Muscle of leg (tissue), 11 donors: ENCODE data around the gene MAP3K20. TPM values are rescaled to one million over a fixed set of nuclear protein-coding genes. Genes with fewer than 3 reads are reported as not detected.
"Not testable (repeated sequence)": the region's sequence is repeated elsewhere in the genome, so short reads cannot be mapped to it uniquely, and the experiment has no call there.

Experiments
- DNase-seq: peaks from one replicate; pipeline ENCODE4 v3.0.0; 2013
- H3K27ac ChIP-seq: one replicate; pipeline ENCODE4 v1.5.1; 2013; ENCODE audit warnings: mild to moderate bottlenecking, low read length, control low read depth
- H3K27me3 ChIP-seq: one replicate; pipeline ENCODE4 v1.6.1; 2013; ENCODE audit warnings: low read length; ENCODE audit not compliant: control insufficient read depth, insufficient read depth
- H3K36me3 ChIP-seq: one replicate; pipeline ENCODE4 v1.6.1; 2013; ENCODE audit warnings: low read length; ENCODE audit not compliant: control insufficient read depth, insufficient read depth
- H3K4me1 ChIP-seq: one replicate; pipeline ENCODE4 v1.6.1; 2013; ENCODE audit warnings: low read length; ENCODE audit not compliant: control insufficient read depth, insufficient read depth
- H3K4me3 ChIP-seq: one replicate; pipeline ENCODE4 v1.5.1; 2013; ENCODE audit warnings: low read length, control low read depth
- H3K9me3 ChIP-seq: replicated peaks from 2 replicates; pipeline ENCODE4 v1.6.1; 2013; ENCODE audit warnings: low read depth, low read length; ENCODE audit not compliant: control insufficient read depth
- WGBS: methylation state at CpG from one replicate; pipeline ENCODE4 v1.1.5; 2013; ENCODE audit warnings: missing lambda C conversion rate; ENCODE audit not compliant: insufficient coverage; 5-methylcytosine and 5-hydroxymethylcytosine counted together
- polyA plus RNA-seq, 8 donors: library from polyadenylated mRNA; unstranded; fragments of 120-200 nt; gene quantifications; one replicate each; pipeline versions ENCODE4 v1.2.1 to v1.2.3, GENCODE V29; 2013; ENCODE audit warnings: inconsistent platforms in 1 of 8, low replicate concordance in 1 of 8; ENCODE audit not compliant: insufficient read length in 8 of 8, insufficient read depth in 1 of 8
- total RNA-seq: library from RNA; stranded (reverse); fragments of 120-200 nt; gene quantifications from one replicate; pipeline ENCODE4 v1.2.4, GENCODE V29; 2013

MAP3K20 gene
- total and polyA plus RNA-seq, 9 donors = 50.9 to 105 (median 84.2) TPM

- DNase-seq = no peak
- Histone ChIP-seq H3K27me3 (no peaks in the 10 kb centered on the region), H3K4me3 (no peak overlapping the region), H3K4me1 (no peaks in the 10 kb centered on the region), H3K27ac (no peak overlapping the region), H3K36me3 (no peaks in the 10 kb centered on the region), H3K9me3 (peaks cover 32% of the 10 kb centered on the region)
- no CpG with 5 or more reads among the region's 2 CpGs for WGBS
These were observed 220.6 kb downstream of the MAP3K20 start for GRCh38 chr2:173296235-173296634.

- DNase-seq = no peak
- no peaks in the 10 kb centered on the region for H3K4me1 ChIP-seq
- H3K4me3 ChIP-seq = no peak overlapping the region
- no peaks in the 10 kb centered on the region for H3K27me3 ChIP-seq
- no CpG with 5 or more reads among the region's 5 CpGs for WGBS
- peaks cover 32% of the 10 kb centered on the region for H3K9me3 ChIP-seq
- H3K27ac ChIP-seq = no peak overlapping the region
- no peaks in the 10 kb centered on the region for H3K36me3 ChIP-seq
These were observed 223.0 kb downstream of the MAP3K20 start for GRCh38 chr2:173298536-173299097.

GRCh38 chr2:173299764-173300163 lies 224.1 kb downstream of the MAP3K20 start:
- H3K36me3 ChIP-seq = no peaks in the 10 kb centered on the region
- H3K4me1 ChIP-seq = no peaks in the 10 kb centered on the region
- H3K9me3 ChIP-seq = peaks cover 32% of the 10 kb centered on the region
- no peak for DNase-seq
- no peak overlapping the region for H3K4me3 ChIP-seq
- no peaks in the 10 kb centered on the region for H3K27me3 ChIP-seq
- H3K27ac ChIP-seq = no peak overlapping the region
- WGBS = 86% methylated on average over 3 of the region's 5 CpGs

GRCh38 chr2:173300458-173300857 lies 224.8 kb downstream of the MAP3K20 start:
- Histone ChIP-seq H3K9me3 (peaks cover 32% of the 10 kb centered on the region), H3K27ac (no peak overlapping the region), H3K27me3 (no peaks in the 10 kb centered on the region), H3K4me1 (no peaks in the 10 kb centered on the region), H3K36me3 (no peaks in the 10 kb centered on the region), H3K4me3 (no peak overlapping the region)
- WGBS = no CpG with 5 or more reads among the region's 1 CpG
- no peak for DNase-seq

GRCh38 chr2:173301549-173301948 lies 225.9 kb downstream of the MAP3K20 start:
- not testable (repeated sequence) for H3K36me3 ChIP-seq, H3K4me3 ChIP-seq, H3K4me1 ChIP-seq, H3K27me3 ChIP-seq, DNase-seq, H3K27ac ChIP-seq
- peaks cover 32% of the 10 kb centered on the region for H3K9me3 ChIP-seq
- WGBS = 60% methylated on average over 1 of the region's 4 CpGs

- no CpG with 5 or more reads among the region's 2 CpGs for WGBS
- no peaks in the 10 kb centered on the region for H3K36me3 ChIP-seq
- peaks cover 6% of the 10 kb centered on the region for H3K9me3 ChIP-seq
- no peaks in the 10 kb centered on the region for H3K4me1 ChIP-seq
- H3K4me3 ChIP-seq = no peak overlapping the region
- H3K27ac ChIP-seq = no peak overlapping the region
- DNase-seq = no peak
- H3K27me3 ChIP-seq = no peaks in the 10 kb centered on the region
These were observed 229.7 kb downstream of the MAP3K20 start for GRCh38 chr2:173305303-173305702.

- Histone ChIP-seq H3K36me3 (no peaks in the 10 kb centered on the region), H3K27me3 (no peaks in the 10 kb centered on the region), H3K27ac (no peak overlapping the region), H3K4me3 (no peak overlapping the region), H3K4me1 (no peaks in the 10 kb centered on the region), H3K9me3 (peaks cover 3% of the 10 kb centered on the region)
- no CpG with 5 or more reads among the region's 4 CpGs for WGBS
- DNase-seq = no peak
These were observed 231.6 kb downstream of the MAP3K20 start for GRCh38 chr2:173307293-173307692.

GRCh38 chr2:173309370-173309769 lies 233.7 kb downstream of the MAP3K20 start:
- H3K27me3 ChIP-seq, H3K4me1 ChIP-seq, DNase-seq, H3K4me3 ChIP-seq, H3K36me3 ChIP-seq, H3K27ac ChIP-seq, H3K9me3 ChIP-seq: not testable (repeated sequence)
- WGBS = 74% methylated on average over 2 of the region's 5 CpGs

- WGBS = 96% methylated on average over 5 of the region's 9 CpGs
- Histone ChIP-seq H3K27ac (no peak overlapping the region), H3K36me3 (no peaks in the 10 kb centered on the region), H3K4me3 (no peak overlapping the region), H3K9me3 (no peaks in the 10 kb centered on the region), H3K4me1 (no peaks in the 10 kb centered on the region), H3K27me3 (no peaks in the 10 kb centered on the region)
- no peak for DNase-seq
These were observed 236.4 kb downstream of the MAP3K20 start for GRCh38 chr2:173311844-173312606.
